22Rv1 (cell line): Measurements from ENCODE around the gene PRDM11.

Experiments
- H3K27ac ChIP-seq: fragments of 450-650 bp; 2 replicates; pipeline ENCODE4 v1.5.1; 2017
- CTCF ChIP-seq: fragments of 450-650 bp; IDR thresholded peaks from 2 replicates; pipeline ENCODE4 v1.5.1; 2017; ENCODE audit warnings: mild to moderate bottlenecking
- ZFX ChIP-seq: fragments of 450-650 bp; IDR thresholded peaks from 2 replicates; pipeline ENCODE4 v1.6.1; 2017; ENCODE audit warnings: antibody characterized with exemption, borderline replicate concordance

The PRDM11 gene

GRCh38 chr11:45278714-45279113, 132.3 kb downstream of the PRDM11 start:
- H3K27ac ChIP-seq: no peak overlapping the region
- TF ChIP-seq ZFX: no peak
- no peak for TF ChIP-seq CTCF

GRCh38 chr11:45279645-45280044, 133.2 kb downstream of the PRDM11 start:
- no peak overlapping the region for H3K27ac ChIP-seq
- TF ChIP-seq CTCF (no peak), ZFX (no peak)

- TF ChIP-seq ZFX (no peak), CTCF (no peak)
- no peak overlapping the region for H3K27ac ChIP-seq
Observed at GRCh38 chr11:45280449-45280848, 134.0 kb downstream of the PRDM11 start.

GRCh38 chr11:45282081-45282480, 135.6 kb downstream of the PRDM11 start:
- TF ChIP-seq ZFX (no peak), CTCF (no peak)
- H3K27ac ChIP-seq: no peak overlapping the region
